ENCODE data around the gene TUT1. TPM values are rescaled to one million over a fixed set of nuclear protein-coding genes. Genes with fewer than 3 reads are reported as not detected.

Gene TUT1
- total RNA-seq, 1 experiment from 2014 or later: 26.0 TPM

DNA sequence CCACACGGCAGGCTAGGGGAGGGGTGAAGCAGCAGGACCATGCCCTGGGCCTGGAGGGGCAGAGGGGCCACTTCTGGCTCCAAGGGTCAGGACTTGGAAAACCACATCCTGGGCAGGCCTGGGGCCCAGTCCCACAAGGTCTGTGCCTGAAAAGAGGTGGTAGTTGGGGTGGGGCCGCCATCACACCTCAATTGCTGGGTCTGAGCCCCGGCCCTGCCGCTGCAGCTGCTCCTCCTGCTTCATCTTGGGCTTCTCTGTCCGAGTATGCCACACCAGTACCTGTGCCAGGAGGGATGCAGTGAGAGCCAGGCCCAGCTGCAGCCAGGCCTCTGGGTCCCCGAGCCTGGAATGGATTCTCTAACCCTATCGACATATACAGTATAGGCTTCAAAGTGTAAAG, 24.2 kb upstream of the TUT1 start:
- POLR2A ChIA-PET: interaction anchor here (0.9 to 8.4 kb wide), 3 partner anchors 15 to 138 kb away, joined by 3 to 98 read pairs (median 10); partner anchors contain the start of genes MTA2, TUT1 and ZBTB3
- no TSS peak for BruUV-seq (replicated peaks)
- Mint-ChIP-seq H3K9me3 (ENCODE audit: unreplicated experiment) (no peaks in the 10 kb centered on the region), H3K4me3 (ENCODE audit: unreplicated experiment) (no peak overlapping the region), H3K4me1 (ENCODE audit: insufficient read depth, unreplicated experiment) (peaks cover 15% of the 10 kb centered on the region), H3K27ac (ENCODE audit: low read depth, unreplicated experiment) (no peak overlapping the region), H3K36me3 (ENCODE audit: insufficient read depth, unreplicated experiment) (peaks cover 41% of the 10 kb centered on the region), H3K27me3 (ENCODE audit: insufficient read depth, unreplicated experiment) (no peaks in the 10 kb centered on the region)
- CTCF ChIA-PET: no interaction called here
- DNase-seq (ENCODE audit: unreplicated experiment): no peak
- TF ChIP-seq, protein P1, sequence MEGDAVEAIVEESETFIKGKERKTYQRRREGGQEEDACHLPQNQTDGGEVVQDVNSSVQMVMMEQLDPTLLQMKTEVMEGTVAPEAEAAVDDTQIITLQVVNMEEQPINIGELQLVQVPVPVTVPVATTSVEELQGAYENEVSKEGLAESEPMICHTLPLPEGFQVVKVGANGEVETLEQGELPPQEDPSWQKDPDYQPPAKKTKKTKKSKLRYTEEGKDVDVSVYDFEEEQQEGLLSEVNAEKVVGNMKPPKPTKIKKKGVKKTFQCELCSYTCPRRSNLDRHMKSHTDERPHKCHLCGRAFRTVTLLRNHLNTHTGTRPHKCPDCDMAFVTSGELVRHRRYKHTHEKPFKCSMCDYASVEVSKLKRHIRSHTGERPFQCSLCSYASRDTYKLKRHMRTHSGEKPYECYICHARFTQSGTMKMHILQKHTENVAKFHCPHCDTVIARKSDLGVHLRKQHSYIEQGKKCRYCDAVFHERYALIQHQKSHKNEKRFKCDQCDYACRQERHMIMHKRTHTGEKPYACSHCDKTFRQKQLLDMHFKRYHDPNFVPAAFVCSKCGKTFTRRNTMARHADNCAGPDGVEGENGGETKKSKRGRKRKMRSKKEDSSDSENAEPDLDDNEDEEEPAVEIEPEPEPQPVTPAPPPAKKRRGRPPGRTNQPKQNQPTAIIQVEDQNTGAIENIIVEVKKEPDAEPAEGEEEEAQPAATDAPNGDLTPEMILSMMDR (IDR thresholded peaks at IDR 0.05; ENCODE audit: unreplicated experiment): no peak
- intact Hi-C loops (cut with micrococcal nuclease): no loop called here

DNA sequence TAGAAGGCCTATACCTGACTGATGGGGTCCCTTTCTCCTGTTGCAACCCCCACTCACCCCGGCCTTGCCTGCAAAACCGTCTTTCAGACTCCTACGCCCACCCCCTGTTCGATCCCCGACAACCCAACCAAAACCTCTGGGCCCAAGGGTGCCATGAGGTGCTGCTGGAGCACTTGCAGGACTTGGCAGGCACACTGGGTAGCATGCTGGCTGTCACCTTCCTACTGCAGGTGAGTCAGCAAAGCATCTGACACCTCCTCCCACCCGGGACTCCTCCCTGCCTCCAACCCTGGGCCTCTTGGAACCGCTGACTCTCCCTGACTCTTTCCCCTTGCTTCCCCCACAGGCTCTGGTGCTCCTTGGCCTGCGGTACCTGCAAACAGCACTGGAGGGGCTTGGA, 23.0 kb upstream of the TUT1 start:
- H3K4me1 Mint-ChIP-seq (ENCODE audit: insufficient read depth, unreplicated experiment): peaks cover 10% of the 10 kb centered on the region
- TF ChIP-seq, protein P1 (IDR thresholded peaks at IDR 0.05; ENCODE audit: unreplicated experiment): no peak
- H3K36me3 Mint-ChIP-seq (ENCODE audit: insufficient read depth, unreplicated experiment): peaks cover 38% of the 10 kb centered on the region
- DNase-seq (ENCODE audit: unreplicated experiment): peak; percentile 62
- ChIA-PET POLR2A (interaction anchor here (1.1 to 8.4 kb wide), 2 partner anchors 14 to 173 kb away, joined by 3 to 98 read pairs; partner anchors contain the start of genes MTA2 and TMEM179B), CTCF (interaction anchor here (1.5 to 4.2 kb wide), 2 partner anchors 11 to 22 kb away, joined by 7 to 39 read pairs; partner anchors contain the start of gene TUT1)
- H3K27me3 Mint-ChIP-seq (ENCODE audit: insufficient read depth, unreplicated experiment): no peaks in the 10 kb centered on the region
- H3K4me3 Mint-ChIP-seq (ENCODE audit: unreplicated experiment): no peak overlapping the region
- BruUV-seq (replicated peaks): no TSS peak
- peak overlapping the region; percentile 57 for H3K27ac Mint-ChIP-seq (ENCODE audit: low read depth, unreplicated experiment)
- no peaks in the 10 kb centered on the region for H3K9me3 Mint-ChIP-seq (ENCODE audit: unreplicated experiment)
- intact Hi-C loops (cut with micrococcal nuclease): loop anchor here (5.0 kb wide), 2 partner anchors 33 to 42 kb away; partner anchors contain the start of genes EEF1G and GANAB

- no peak for DNase-seq (ENCODE audit: unreplicated experiment)
- Mint-ChIP-seq H3K36me3 (ENCODE audit: insufficient read depth, unreplicated experiment) (peaks cover 31% of the 10 kb centered on the region), H3K27me3 (ENCODE audit: insufficient read depth, unreplicated experiment) (no peaks in the 10 kb centered on the region), H3K4me3 (ENCODE audit: unreplicated experiment) (peak overlapping the region; percentile 39), H3K4me1 (ENCODE audit: insufficient read depth, unreplicated experiment) (peaks cover 10% of the 10 kb centered on the region), H3K27ac (ENCODE audit: low read depth, unreplicated experiment) (no peak overlapping the region), H3K9me3 (ENCODE audit: unreplicated experiment) (no peaks in the 10 kb centered on the region)
- CTCF ChIA-PET: interaction anchor here (0.6 to 4.2 kb wide), 8 partner anchors 9 to 220 kb away, joined by 3 to 39 read pairs (median 3); partner anchors contain the start of gene TUT1
- intact Hi-C loops (cut with micrococcal nuclease): loop anchor here (2.0 to 5.0 kb wide), 4 partner anchors 21 to 81 kb away; partner anchors contain the start of genes EEF1G and GANAB
- BruUV-seq (replicated peaks): no TSS peak
- POLR2A ChIA-PET: interaction anchor here (0.6 to 8.4 kb wide), 12 partner anchors 8 to 1073 kb away, joined by 3 to 98 read pairs (median 4); partner anchors contain the start of genes B3GAT3, C11orf98, CSKMT and MTA2
- TF ChIP-seq, protein P1 (IDR thresholded peaks at IDR 0.05; ENCODE audit: unreplicated experiment): no peak
These were observed 22.0 kb upstream of the TUT1 start for GRCh38 chr11:62613291-62613778.

Data from MCF 10A (cell line).